IPS-18c (cell line): ENCODE data around the gene AFF1.

Experiments used
- H3K4me3 ChIP-seq: 2 replicates; pipeline ENCODE4 v1.7.0; 2013; ENCODE audit warnings: low read depth, mild to moderate bottlenecking, low read length, moderate library complexity; ENCODE audit not compliant: insufficient read depth
- H3K9me3 ChIP-seq: one replicate; pipeline ENCODE4 v1.6.1; 2013; ENCODE audit warnings: mild to moderate bottlenecking, low read length, moderate library complexity; ENCODE audit not compliant: control insufficient read depth, insufficient read depth

AFF1 gene

DNA sequence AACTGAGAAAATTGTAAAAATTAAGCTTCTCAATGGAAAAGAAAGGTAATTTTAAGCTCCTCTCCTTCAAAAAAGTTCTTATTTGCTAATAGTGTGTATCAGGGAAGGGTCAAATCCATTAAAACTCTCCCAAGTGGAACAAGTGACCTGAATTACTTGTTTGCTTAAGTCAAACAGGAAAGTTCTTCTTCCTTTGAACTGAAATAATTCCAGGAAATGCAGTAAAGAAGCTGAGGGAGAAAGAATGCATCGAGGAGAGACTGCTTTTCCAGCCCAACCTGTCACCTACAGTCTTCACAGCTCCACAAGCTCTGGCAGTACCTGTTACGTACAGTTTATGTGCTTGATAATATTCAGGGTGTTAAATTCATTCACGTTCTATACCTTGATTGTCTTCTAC lies 154.6 kb downstream of the AFF1 start:
- Histone ChIP-seq H3K4me3 (no peak overlapping the region), H3K9me3 (no peaks in the 10 kb centered on the region)

DNA sequence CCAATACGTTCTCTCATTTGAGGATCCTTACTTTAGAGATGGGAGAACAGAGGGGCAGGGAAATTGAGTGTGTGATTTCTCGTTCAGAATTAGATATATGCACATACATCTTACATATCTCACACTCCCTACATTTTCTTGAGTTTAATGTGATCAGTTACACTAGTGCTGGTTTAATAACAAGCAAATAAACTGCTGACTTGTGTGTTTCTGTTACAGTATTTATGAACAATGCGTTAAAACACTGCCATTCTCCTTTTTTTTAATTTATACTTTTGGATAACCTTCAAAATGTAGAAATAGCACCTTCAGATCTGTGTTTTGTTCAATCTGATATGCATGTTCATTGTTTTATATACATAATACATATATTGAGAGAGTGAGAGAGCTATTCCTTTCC lies 155.5 kb downstream of the AFF1 start:
- H3K4me3 ChIP-seq: no peak overlapping the region

DNA sequence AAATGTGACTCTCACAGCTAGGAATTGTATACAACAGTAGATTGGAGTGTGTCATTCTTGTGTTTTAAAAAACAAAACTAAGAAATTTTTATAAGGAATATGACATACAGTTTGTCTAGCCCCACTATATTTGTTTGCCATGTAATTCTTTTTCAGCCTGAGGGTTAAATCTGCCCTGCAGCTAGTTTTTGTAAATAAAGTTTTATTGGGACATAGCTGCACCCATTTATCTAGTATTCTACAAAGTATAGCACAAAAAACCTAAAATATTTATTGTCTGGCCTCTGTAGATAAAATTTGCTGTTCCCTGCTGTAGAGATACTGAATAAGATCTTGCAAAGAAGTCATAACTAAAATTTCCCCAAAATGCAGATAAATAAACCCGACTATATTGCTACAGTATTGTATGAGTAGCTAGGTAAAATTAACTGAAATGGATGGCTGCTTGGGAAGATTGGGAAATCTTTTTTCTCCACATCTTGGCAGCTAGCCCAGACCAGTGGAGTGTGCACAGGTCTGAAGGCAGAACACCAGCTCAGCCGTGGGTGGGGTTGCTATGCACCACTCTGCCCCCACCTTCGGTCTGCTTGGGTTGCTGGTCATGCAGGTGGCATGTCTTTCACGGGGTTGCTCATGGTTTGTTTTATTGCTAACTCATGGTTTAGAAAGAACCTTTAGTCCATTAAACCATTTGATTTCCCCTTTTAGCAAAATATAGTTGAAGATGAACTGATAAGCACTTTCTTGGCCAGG lies 157.8 kb downstream of the AFF1 start:
- H3K9me3 ChIP-seq: no peaks in the 10 kb centered on the region
- no peak overlapping the region for H3K4me3 ChIP-seq

More for the DNA sequence above, 155.5 kb downstream of the AFF1 start:
- H3K9me3 ChIP-seq: no peaks in the 10 kb centered on the region

DNA sequence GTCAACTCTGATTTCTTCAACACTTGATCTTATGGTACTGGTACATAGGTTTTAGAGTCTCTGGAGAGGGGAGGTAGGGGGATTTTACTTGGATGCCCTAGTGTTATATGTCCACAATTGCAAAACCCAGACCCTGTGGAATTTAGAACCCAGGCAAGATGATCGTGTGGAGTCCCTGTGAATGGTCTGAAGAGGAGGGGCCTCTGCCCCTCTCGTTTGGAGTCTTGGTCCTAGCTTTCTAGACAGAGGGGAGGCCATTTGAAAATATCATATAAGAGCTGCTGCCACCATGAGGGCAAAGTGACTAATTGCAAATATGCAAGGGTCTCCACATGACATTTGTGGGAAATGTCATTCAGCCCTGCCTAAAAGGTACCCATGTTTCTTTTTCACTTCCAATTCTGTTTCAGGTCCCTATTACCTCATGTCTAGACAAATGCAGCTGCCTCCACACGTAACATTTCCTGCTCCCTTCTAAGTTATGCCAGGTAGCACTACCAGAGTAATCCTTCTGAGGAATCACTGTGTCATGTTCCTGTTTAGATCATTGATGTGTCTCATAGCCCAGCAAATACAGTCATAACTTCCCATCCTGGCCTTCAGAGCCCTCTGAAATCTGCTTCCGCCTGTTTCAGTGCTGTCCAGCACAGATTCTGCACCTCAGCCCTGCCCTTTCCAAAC lies 158.8 kb downstream of the AFF1 start:
- Histone ChIP-seq H3K4me3 (no peak overlapping the region), H3K9me3 (no peaks in the 10 kb centered on the region)

DNA sequence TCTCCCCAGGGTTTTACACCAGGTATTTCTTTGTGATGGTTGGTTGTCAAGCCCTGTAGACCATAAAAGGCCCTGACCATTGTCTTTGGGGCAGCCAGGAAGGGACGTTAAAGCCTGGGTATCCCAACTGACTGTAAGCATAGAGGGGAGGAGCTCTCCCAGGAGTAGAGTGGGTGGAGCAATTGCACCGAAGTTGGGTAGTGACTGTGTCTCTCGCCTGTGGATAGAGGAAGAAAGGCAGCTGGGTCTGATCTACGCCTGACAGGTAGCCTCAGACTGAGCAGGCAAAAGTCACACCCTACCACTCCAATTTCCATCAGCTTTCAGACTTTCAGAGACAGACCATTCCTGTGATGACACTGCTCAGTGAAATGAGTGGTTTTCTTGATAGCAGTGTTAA lies 162.3 kb downstream of the AFF1 start:
- H3K9me3 ChIP-seq: no peaks in the 10 kb centered on the region

DNA sequence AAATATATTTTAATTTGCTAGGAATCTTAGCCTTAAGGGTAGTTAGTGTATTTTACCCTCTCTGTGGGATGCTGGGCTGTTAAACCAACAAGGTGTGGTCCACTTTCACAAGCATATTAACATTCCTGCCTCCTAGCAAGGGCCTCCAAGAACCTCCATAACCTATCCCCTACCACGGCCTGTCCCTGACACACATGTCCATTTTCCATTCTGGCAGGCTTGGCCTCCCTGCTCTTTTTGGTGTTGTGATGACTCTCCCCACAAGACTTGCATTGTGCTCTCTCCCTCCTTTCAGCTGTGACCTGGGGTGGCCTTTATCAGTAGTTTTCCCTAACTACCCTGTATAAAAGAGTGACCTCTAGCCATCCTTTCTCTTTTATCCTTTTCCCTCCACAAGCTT lies 165.4 kb downstream of the AFF1 start:
- H3K4me3 ChIP-seq: no peak overlapping the region
- no peaks in the 10 kb centered on the region for H3K9me3 ChIP-seq

More for the DNA sequence above, 162.3 kb downstream of the AFF1 start:
- H3K4me3 ChIP-seq: no peak overlapping the region

DNA sequence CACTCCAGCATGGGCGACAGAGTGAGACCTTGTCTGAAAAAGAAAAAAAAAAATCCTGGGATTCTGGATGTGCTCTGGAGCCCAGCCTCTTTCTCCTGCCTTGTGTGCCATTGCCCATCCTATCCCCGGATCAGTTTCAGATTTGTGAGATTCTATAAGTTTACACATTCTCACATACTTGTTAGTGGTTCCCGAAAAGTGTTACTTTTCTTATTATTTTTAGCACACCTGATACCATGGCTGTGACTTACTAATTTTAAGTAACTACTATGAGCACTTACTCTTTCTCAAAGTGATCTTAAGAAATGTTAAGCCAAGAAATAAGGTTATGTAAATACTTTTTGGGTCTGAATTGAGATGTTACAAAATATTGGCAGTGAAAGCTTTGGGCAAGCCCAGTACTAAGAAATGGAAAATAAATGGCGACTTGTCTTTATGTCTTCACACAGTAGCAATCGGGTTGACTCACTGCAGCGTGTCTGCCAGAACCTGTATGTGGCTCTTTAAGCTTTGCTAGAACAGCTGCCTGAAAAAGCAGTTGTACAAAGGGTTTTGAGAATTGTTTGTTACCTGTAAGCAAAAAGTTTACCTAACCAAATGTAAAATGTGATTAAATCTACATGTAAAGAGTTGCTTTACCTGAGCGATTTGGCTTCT lies 166.9 kb downstream of the AFF1 start:
- no peak overlapping the region for H3K4me3 ChIP-seq
- no peaks in the 10 kb centered on the region for H3K9me3 ChIP-seq

DNA sequence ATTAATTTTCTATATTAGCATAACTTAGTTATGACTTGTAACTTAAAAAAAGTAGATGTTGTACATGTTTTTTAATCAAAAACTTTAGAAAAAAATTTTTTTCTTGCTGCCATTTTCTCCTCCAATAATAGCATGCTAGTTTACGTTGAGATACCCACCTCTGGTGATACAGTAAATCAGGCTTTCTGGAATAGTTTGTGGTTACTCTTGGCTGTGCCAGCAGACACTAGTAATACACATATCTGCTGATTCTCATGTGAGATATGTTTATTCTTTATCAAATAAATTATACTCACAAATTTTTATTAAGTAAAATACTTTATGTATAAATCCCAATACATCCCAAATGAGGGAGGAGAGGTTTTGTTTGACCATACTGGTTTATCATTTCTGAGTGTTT lies 168.3 kb downstream of the AFF1 start:
- H3K9me3 ChIP-seq: no peaks in the 10 kb centered on the region
- no peak overlapping the region for H3K4me3 ChIP-seq

DNA sequence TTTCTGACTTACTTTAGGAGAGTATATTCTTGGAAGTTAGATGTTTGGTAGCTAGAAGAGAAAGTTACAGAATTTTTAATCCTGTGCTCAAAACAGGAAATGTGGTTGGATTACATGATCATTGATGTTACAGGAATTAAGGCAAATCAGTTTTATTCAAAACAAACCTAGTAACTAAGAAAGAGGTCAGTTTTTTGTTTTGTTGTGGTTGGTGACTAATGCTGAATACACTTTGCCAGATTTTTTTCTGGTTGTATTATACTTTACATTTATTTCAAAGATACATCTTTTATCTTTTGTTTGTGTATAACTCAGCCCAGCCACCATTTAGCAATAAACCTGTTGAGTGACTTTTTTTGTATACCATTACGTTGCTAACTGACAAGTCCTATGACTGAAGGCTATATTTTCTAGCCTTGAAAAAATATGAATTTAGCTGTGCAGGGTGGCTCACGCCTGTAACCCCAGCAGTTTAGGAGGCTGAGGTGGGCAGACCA lies 168.9 kb downstream of the AFF1 start:
- H3K4me3 ChIP-seq: no peak overlapping the region
- no peaks in the 10 kb centered on the region for H3K9me3 ChIP-seq

DNA sequence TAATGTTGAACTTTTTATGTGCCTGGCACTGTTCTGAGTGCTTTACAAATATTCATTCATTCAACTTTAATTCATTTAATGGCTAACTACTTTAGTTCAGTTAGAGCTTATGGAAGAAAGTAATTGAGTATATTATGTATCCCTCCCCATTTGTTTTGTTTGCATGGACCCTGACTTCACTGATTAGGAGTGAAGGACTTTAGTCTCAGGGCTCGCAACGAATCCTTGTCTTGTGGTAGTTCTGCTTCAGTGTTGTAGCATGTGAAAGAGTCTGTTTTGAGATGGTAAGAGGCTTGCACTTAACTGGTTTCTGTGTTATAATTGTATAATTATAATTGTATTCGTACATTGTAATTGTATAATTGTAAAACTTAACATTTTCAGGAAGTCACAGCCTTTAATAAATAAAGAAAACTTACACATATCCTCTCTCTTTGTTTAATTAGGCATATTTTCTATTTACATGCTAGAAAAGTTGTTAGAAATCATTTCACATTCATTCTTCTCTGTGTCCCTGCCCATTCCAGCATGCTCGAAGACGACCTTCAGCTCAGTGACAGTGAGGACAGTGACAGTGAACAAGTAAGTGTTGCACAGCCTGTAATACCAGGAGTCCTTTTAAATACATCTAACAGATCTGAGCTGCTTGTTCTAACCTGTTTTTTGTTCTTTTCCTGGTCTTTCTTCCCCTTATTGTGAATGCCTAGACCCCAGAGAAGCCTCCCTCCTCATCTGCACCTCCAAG lies 170.5 kb downstream of the AFF1 start:
- no peaks in the 10 kb centered on the region for H3K9me3 ChIP-seq
- H3K4me3 ChIP-seq: no peak overlapping the region

DNA sequence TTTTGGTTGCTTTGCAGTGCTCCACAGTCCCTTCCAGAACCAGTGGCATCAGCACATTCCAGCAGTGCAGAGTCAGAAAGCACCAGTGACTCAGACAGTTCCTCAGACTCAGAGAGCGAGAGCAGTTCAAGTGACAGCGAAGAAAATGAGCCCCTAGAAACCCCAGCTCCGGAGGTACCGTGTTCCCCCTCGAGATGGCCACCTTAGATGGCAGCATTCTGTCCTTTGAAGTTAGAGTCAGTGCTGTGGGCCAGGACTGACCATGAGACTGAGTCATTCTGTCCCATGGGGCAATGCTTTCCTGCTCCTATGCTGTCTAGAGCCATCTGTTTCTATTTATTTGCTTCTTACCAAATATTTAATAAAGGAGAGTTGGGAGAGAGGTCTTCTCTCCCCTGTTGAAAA lies 173.3 kb downstream of the AFF1 start:
- H3K9me3 ChIP-seq: no peaks in the 10 kb centered on the region
- no peak overlapping the region for H3K4me3 ChIP-seq

DNA sequence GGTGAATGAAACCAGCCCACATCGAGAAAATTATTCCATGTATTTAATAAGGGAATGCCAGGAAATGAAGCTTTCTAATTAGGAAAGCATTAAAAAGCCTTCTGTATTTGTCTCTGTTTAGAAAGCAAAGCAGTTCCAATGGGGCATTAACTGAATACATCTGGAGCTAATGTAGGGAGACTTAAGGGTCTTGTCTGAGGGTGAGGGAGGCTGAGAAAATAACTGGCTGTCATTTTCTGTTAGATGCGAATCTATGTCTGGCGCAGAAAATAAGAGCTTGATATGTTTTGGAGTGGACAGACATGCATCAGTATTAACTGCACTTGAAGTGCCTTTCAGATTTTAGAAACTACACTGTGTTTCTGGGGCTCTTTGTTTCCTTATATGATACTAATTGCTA lies 174.3 kb downstream of the AFF1 start:
- Histone ChIP-seq H3K4me3 (no peak overlapping the region), H3K9me3 (no peaks in the 10 kb centered on the region)

DNA sequence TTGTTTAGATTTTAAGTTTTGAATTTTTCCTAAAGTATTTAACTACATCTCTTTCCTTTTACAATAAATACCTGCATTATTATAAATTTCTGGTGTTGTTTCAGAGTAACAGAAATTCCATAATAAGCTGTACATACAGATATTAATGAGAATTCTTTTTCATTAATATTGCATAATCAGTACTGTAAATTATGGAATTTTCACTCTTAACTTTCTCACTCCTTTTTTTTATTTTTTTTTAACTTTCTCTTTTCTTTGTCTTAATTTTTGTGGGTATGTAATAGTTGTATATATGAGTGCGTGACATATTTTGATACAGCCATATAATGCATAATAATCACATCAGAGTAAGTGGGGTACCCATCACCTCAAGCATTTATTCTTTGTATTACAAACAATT lies 175.1 kb downstream of the AFF1 start:
- no peaks in the 10 kb centered on the region for H3K9me3 ChIP-seq
- H3K4me3 ChIP-seq: no peak overlapping the region

DNA sequence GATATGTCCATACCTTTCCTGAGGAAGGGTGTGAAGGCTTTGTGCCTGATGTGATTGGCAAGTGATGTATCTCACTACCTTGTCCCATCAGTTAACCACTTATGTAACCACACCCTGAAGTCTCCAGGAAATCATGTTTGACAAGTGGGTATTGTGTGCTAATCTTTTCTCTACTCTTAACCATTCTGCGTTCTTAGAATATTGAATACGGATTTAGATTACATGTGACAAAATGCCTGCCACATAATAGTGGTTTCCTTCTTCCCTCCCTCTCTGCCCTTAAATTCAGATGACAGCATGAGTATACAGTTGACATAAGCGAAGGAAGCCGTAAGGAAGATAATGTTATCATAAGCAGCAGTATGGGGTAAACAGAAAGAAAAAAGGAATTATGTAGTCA lies 177.3 kb downstream of the AFF1 start:
- Histone ChIP-seq H3K9me3 (no peaks in the 10 kb centered on the region), H3K4me3 (no peak overlapping the region)

DNA sequence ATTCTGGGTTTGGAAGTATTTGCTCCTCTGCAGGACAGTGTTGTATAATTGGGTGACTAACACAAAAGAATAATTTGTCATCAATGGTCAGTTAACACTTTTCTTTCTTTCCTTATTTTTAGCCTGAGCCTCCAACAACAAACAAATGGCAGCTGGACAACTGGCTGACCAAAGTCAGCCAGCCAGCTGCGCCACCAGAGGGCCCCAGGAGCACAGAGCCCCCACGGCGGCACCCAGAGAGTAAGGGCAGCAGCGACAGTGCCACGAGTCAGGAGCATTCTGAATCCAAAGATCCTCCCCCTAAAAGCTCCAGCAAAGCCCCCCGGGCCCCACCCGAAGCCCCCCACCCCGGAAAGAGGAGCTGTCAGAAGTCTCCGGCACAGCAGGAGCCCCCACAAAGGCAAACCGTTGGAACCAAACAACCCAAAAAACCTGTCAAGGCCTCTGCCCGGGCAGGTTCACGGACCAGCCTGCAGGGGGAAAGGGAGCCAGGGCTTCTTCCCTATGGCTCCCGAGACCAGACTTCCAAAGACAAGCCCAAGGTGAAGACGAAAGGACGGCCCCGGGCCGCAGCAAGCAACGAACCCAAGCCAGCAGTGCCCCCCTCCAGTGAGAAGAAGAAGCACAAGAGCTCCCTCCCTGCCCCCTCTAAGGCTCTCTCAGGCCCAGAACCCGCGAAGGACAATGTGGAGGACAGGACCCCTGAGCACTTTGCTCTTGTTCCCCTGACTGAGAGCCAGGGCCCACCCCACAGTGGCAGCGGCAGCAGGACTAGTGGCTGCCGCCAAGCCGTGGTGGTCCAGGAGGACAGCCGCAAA lies 179.6 kb downstream of the AFF1 start:
- H3K9me3 ChIP-seq: no peaks in the 10 kb centered on the region
- H3K4me3 ChIP-seq: no peak overlapping the region

DNA sequence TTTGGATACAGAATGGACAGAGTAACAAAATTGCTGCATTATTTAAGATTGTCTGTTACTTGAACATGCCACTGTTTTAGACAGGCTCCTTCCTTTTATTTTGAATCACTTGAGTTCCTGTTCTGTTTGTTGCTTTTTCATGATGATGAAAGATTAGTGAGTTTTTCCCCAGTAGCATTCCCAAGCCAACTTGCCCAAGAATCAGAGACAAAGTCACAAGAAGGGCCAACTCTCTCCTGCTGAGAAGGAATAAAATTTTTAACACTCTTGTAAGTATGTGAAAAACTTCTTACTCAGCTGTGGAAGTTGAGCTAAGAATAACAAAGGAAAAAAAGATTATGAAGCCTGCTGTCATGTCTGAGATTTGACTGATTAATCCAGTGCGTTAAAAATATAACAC lies 181.4 kb downstream of the AFF1 start:
- H3K4me3 ChIP-seq: no peak overlapping the region

More for the DNA sequence above, 181.4 kb downstream of the AFF1 start:
- H3K9me3 ChIP-seq: no peaks in the 10 kb centered on the region
